Thoracic aorta (tissue), 2 donors: ENCODE measurements around the gene FBXO40. TPM values are rescaled to one million over a fixed set of nuclear protein-coding genes. Genes with fewer than 3 reads are reported as not detected.

Source experiments
- ATAC-seq: fragments of 150-250 bp; one replicate; pipeline ENCODE4 v1.8.0; 2017; ENCODE audit warnings: low read depth; ENCODE audit not compliant: insufficient number of reproducible peaks, low FRiP score
- DNase-seq: peaks from one replicate; pipeline ENCODE4 v3.0.0-alpha.2; 2020; ENCODE audit warnings: low spot score
- H3K27ac ChIP-seq, 2 donors: fragments of 200-600 bp; sonication (generic); 1 replicate in 1 of 2; 2 replicates in 1 of 2; pipeline ENCODE4 v1.5.1; 2016; ENCODE audit warnings: mild to moderate bottlenecking in 2 of 2, moderate library complexity in 2 of 2
- H3K27me3 ChIP-seq: fragments of 200-600 bp; sonication (generic); replicated peaks from 2 replicates; pipeline ENCODE4 v1.6.0; 2016; ENCODE audit warnings: mild to moderate bottlenecking; ENCODE audit not compliant: insufficient read depth
- H3K36me3 ChIP-seq: fragments of 200-600 bp; sonication (generic); one replicate; pipeline ENCODE4 v1.5.1; 2016
- H3K4me1 ChIP-seq, 2 donors: fragments of 200-600 bp; sonication (generic); 1 replicate in 1 of 2; 2 replicates in 1 of 2; pipeline versions ENCODE4 v1.5.1 to v1.6.0; 2016; ENCODE audit warnings: low read depth in 2 of 2, mild to moderate bottlenecking in 1 of 2; ENCODE audit not compliant: control insufficient read depth in 1 of 2
- H3K4me3 ChIP-seq: fragments of 200-600 bp; sonication (generic); 2 replicates; pipeline ENCODE4 v1.5.1; 2016; ENCODE audit warnings: mild to moderate bottlenecking
- H3K9me3 ChIP-seq: fragments of 200-600 bp; sonication (generic); 2 replicates; pipeline ENCODE4 v1.5.1; 2016
- CTCF ChIP-seq: fragments of 200-600 bp; sonication (generic); IDR thresholded peaks from one replicate; pipeline ENCODE4 v1.5.1; 2019; ENCODE audit warnings: antibody characterized with exemption
- total RNA-seq, 2 donors: library from RNA; depleted of rRNA; stranded (reverse); fragments of >200 nt; gene quantifications; one replicate each; pipeline versions ENCODE4 v1.1.0 to v1.2.3, GENCODE V29; 2016

FBXO40 gene
- total RNA-seq, 2 donors from 2014 or later: not detected

GRCh38 chr3:121663171-121663847 is 70.1 kb downstream of the FBXO40 start:
- Histone ChIP-seq H3K9me3 (no peaks in the 10 kb centered on the region), H3K27ac (no peak overlapping the region), H3K27me3 (no peaks in the 10 kb centered on the region), H3K36me3 (peaks cover 40% of the 10 kb centered on the region), H3K4me1 (peaks cover 0 to 5% of the 10 kb centered on the region in 2 donors), H3K4me3 (no peak overlapping the region)
- no peak for TF ChIP-seq CTCF
- DNase-seq (no peak), ATAC-seq (no peak)

- no peaks in the 10 kb centered on the region for H3K27me3 ChIP-seq
- H3K4me1 ChIP-seq: no peaks in the 10 kb centered on the region
- DNase-seq: no peak
- H3K4me3 ChIP-seq: no peak overlapping the region
- ATAC-seq: no peak
- H3K36me3 ChIP-seq: peaks cover 54% of the 10 kb centered on the region
- no peak for TF ChIP-seq CTCF
- no peaks in the 10 kb centered on the region for H3K9me3 ChIP-seq
- no peak overlapping the region for H3K27ac ChIP-seq
Measured at GRCh38 chr3:121665488-121665887, 72.3 kb downstream of the FBXO40 start.

- Histone ChIP-seq H3K27ac (no peak overlapping the region), H3K4me1 (no peaks in the 10 kb centered on the region)
Measured at GRCh38 chr3:121667333-121667732, 74.2 kb downstream of the FBXO40 start.

GRCh38 chr3:121670676-121671075 is 77.5 kb downstream of the FBXO40 start:
- ATAC-seq (no peak), DNase-seq (no peak)
- no peaks in the 10 kb centered on the region for H3K9me3 ChIP-seq
- no peak for TF ChIP-seq CTCF
- H3K27ac ChIP-seq: no peak overlapping the region
- H3K27me3 ChIP-seq: no peaks in the 10 kb centered on the region
- no peak overlapping the region for H3K4me3 ChIP-seq
- peaks cover 63% of the 10 kb centered on the region for H3K36me3 ChIP-seq
- H3K4me1 ChIP-seq: no peaks in the 10 kb centered on the region

More at GRCh38 chr3:121667333-121667732, 74.2 kb downstream of the FBXO40 start:
- H3K27me3 ChIP-seq: no peaks in the 10 kb centered on the region
- H3K36me3 ChIP-seq: peaks cover 62% of the 10 kb centered on the region
- no peak overlapping the region for H3K4me3 ChIP-seq
- no peak for TF ChIP-seq CTCF
- no peaks in the 10 kb centered on the region for H3K9me3 ChIP-seq
- DNase-seq: no peak
- no peak for ATAC-seq

GRCh38 chr3:121677141-121677540 is 84.0 kb downstream of the FBXO40 start:
- no peak for ATAC-seq
- TF ChIP-seq CTCF: no peak
- Histone ChIP-seq H3K4me3 (no peak overlapping the region), H3K27ac (no peak overlapping the region), H3K36me3 (peaks cover 48% of the 10 kb centered on the region), H3K9me3 (no peaks in the 10 kb centered on the region), H3K27me3 (no peaks in the 10 kb centered on the region), H3K4me1 (no peaks in the 10 kb centered on the region)
- DNase-seq: no peak

Other genes starting within 250 kb of the FBXO40 start
- gene POLQ, start 47.4 kb upstream of the FBXO40 start, total RNA-seq: under 1 TPM; 0.42 to 0.68 TPM
- gene ARGFX, start 25.4 kb upstream of the FBXO40 start, total RNA-seq: not detected
- 10 to 100 TPM; 85.2 to 94.5 TPM for gene HCLS1, start 67.5 kb downstream of the FBXO40 start, total RNA-seq
- gene GOLGB1, start 156.4 kb downstream of the FBXO40 start, total RNA-seq: 10 to 100 TPM; 62.3 to 78.5 TPM
- 10 to 100 TPM; 19.3 to 28.4 TPM for gene IQCB1, start 241.7 kb downstream of the FBXO40 start, total RNA-seq
- 1 to 10 TPM; 3.7 to 5.1 TPM for gene EAF2, start 241.8 kb downstream of the FBXO40 start, total RNA-seq